Natural killer cell (primary cell): Measurements from ENCODE around the gene CD200R1L. TPM values are rescaled to one million over a fixed set of nuclear protein-coding genes. Genes with fewer than 3 reads are reported as not detected.

Experiments
- ATAC-seq, 3 donors: fragments of 150-1000 bp in 2 of 3; fragments of 200-7000 bp in 1 of 3; cut with Tn5 transposase; 1 replicate in 1 of 3; 2 replicates in 2 of 3; pipeline ENCODE4 v1.10.0; 2021; ENCODE audit warnings: mild to moderate bottlenecking in 2 of 3, moderate library complexity in 2 of 3
- DNase-seq, 2 donors: peaks; one replicate each; pipeline versions ENCODE4 v3.0.0 to v3.0.0-alpha.2; 2013 to 2021; ENCODE audit warnings: mixed read lengths in 1 of 2
- H3K27ac ChIP-seq: one replicate; pipeline ENCODE4 v1.5.1; 2013; ENCODE audit warnings: mild to moderate bottlenecking, low read length
- H3K27me3 ChIP-seq: one replicate; pipeline ENCODE4 v1.6.1; 2013; ENCODE audit warnings: low read length; ENCODE audit not compliant: control insufficient read depth, insufficient read depth
- H3K36me3 ChIP-seq: one replicate; pipeline ENCODE4 v1.6.1; 2013; ENCODE audit warnings: low read length; ENCODE audit not compliant: control insufficient read depth, insufficient read depth
- H3K4me1 ChIP-seq: one replicate; pipeline ENCODE4 v1.6.1; 2013; ENCODE audit warnings: low read length; ENCODE audit not compliant: control insufficient read depth, insufficient read depth
- H3K4me3 ChIP-seq: one replicate; pipeline ENCODE4 v1.5.1; 2013; ENCODE audit warnings: low read length
- H3K9me3 ChIP-seq: one replicate; pipeline ENCODE4 v1.6.1; 2013; ENCODE audit warnings: low read length; ENCODE audit not compliant: control insufficient read depth, insufficient read depth
- H3K27ac Mint-ChIP-seq, 2 donors: one replicate each; pipeline ENCODE4 v1.8.0; 2022; ENCODE audit warnings: mild to moderate bottlenecking in 2 of 2, mixed read lengths in 2 of 2, moderate library complexity in 1 of 2
- H3K27me3 Mint-ChIP-seq, 2 donors: one replicate each; pipeline ENCODE4 v1.8.0; 2022; ENCODE audit warnings: low read depth in 2 of 2, mixed read lengths in 2 of 2
- H3K36me3 Mint-ChIP-seq: one replicate; pipeline ENCODE4 v1.8.0; 2022; ENCODE audit warnings: mixed read lengths
- H3K4me1 Mint-ChIP-seq, 2 donors: one replicate each; pipeline ENCODE4 v1.8.0; 2022; ENCODE audit warnings: mixed read lengths in 2 of 2
- H3K4me3 Mint-ChIP-seq: one replicate; pipeline ENCODE4 v1.8.0; 2022; ENCODE audit warnings: mild to moderate bottlenecking, moderate library complexity, mixed read lengths
- H3K9me3 Mint-ChIP-seq, 2 donors: one replicate each; pipeline ENCODE4 v1.8.0; 2022; ENCODE audit warnings: mixed read lengths in 2 of 2
- WGBS: methylation state at CpG from one replicate; pipeline ENCODE4 v1.1.7; 2013; ENCODE audit warnings: missing lambda C conversion rate; ENCODE audit not compliant: insufficient coverage; 5-methylcytosine and 5-hydroxymethylcytosine counted together
- intact Hi-C: fragments of 100-400 bp; cut with micrococcal nuclease; formaldehyde crosslinking; loops from one replicate; pipeline ENCODE4 v1.14.2; 2022
- total RNA-seq, 4 donors: library from RNA; stranded (reverse); fragments of 120-200 nt in 1 of 4; gene quantifications; one replicate each; pipeline versions ENCODE4 v1.2.3 to v1.2.4, GENCODE V29; 2013 to 2022
- TF ChIP-seq, protein P1 (sequence below): fragments of 200-600 bp; IDR thresholded peaks from one replicate; pipeline ENCODE4 v1.8.0; 2022; ENCODE audit warnings: antibody characterized with exemption

Gene CD200R1L, protein sequence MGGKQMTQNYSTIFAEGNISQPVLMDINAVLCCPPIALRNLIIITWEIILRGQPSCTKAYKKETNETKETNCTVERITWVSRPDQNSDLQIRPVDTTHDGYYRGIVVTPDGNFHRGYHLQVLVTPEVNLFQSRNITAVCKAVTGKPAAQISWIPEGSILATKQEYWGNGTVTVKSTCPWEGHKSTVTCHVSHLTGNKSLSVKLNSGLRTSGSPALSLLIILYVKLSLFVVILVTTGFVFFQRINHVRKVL
- 1 to 10 TPM in 1 of 3 donors, not detected in 2; 1.3 TPM for total RNA-seq
- not detected for total RNA-seq (2013)

DNA sequence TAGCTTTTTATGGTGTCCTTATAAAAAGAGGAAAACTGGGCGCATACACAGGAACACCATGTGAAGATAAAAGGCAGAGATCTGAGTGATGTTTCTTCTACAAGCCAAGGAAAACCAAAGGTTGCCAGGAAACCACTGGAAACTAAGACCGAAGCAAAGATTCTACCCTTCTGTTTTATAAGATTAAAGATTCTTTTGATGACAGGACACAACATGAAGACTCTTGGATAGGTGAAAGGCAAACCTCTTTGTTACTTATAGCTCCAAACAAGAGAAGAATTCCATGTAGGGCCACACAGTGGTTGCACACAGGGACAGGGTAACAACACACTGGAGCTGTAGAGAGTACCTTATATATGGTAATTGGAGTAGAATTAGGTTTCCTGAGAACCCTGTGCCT lies at the start of gene CD200R1L:
CD200R1L (minus strand) TSS at position 101 of the 400 bp plus-strand sequence. CDS start 17,497 bp downstream, outside the sequence.
- Histone ChIP-seq H3K36me3 (no peaks in the 10 kb centered on the region), H3K4me3 (no peak within 1 kb of the TSS), H3K4me1 (peaks cover 17% of the 10 kb centered on the region), H3K27me3 (no peaks in the 10 kb centered on the region), H3K27ac (peak within 1 kb of the TSS; percentile 40), H3K9me3 (peaks cover 5% of the 10 kb centered on the region)
- Mint-ChIP-seq H3K9me3 (peaks cover 2 to 21% of the 10 kb centered on the region in 2 donors), H3K27me3 (no peaks in the 10 kb centered on the region), H3K4me3 (peak within 1 kb of the TSS; percentile 47), H3K4me1 (peaks cover 25 to 32% of the 10 kb centered on the region in 2 donors), H3K36me3 (peaks cover 26% of the 10 kb centered on the region), H3K27ac (peak within 1 kb of the TSS; percentile 36 to 77)
- ATAC-seq = no peak
- TF ChIP-seq, protein P1, sequence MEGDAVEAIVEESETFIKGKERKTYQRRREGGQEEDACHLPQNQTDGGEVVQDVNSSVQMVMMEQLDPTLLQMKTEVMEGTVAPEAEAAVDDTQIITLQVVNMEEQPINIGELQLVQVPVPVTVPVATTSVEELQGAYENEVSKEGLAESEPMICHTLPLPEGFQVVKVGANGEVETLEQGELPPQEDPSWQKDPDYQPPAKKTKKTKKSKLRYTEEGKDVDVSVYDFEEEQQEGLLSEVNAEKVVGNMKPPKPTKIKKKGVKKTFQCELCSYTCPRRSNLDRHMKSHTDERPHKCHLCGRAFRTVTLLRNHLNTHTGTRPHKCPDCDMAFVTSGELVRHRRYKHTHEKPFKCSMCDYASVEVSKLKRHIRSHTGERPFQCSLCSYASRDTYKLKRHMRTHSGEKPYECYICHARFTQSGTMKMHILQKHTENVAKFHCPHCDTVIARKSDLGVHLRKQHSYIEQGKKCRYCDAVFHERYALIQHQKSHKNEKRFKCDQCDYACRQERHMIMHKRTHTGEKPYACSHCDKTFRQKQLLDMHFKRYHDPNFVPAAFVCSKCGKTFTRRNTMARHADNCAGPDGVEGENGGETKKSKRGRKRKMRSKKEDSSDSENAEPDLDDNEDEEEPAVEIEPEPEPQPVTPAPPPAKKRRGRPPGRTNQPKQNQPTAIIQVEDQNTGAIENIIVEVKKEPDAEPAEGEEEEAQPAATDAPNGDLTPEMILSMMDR = no peak
- intact Hi-C loops = no loop called here
- no peak for DNase-seq
- 95% methylated on average over 2 of the region's 2 CpGs for WGBS

DNA sequence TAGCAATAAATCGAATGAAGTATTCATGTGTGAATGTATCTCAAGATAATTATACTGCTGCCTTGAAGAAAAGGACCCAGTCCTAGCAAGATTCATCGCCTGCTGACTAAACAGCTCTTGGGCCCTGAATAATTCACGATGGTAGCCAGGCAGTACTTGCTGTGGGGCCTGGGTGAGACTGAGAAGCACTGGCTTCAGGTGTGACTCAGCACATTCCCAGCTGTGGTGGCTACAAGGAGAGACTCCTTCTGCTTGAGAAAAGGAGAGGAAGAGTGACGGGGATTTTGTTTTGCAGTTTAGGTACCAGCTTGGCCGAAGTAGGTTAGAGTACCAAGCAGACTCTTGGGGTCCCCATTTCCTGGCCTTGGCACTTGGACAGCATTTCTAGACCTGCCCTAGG lies 47.6 kb upstream of the CD200R1L start:
- TF ChIP-seq, protein P1 = no peak
- Mint-ChIP-seq H3K36me3 (no peaks in the 10 kb centered on the region), H3K27me3 (peaks cover 6 to 19% of the 10 kb centered on the region in 2 donors), H3K4me3 (no peak overlapping the region), H3K4me1 (no peaks in the 10 kb centered on the region), H3K9me3 (no peaks in the 10 kb centered on the region), H3K27ac (no peak overlapping the region)
- intact Hi-C loops = no loop called here
- no peak overlapping the region for H3K4me3 ChIP-seq
- no peaks in the 10 kb centered on the region for H3K9me3 ChIP-seq
- H3K27ac ChIP-seq = no peak overlapping the region
- 82% methylated on average over 5 of the region's 5 CpGs for WGBS
- no peak for DNase-seq
- no peak for ATAC-seq
- H3K36me3 ChIP-seq = no peaks in the 10 kb centered on the region
- H3K4me1 ChIP-seq = no peaks in the 10 kb centered on the region
- H3K27me3 ChIP-seq = no peaks in the 10 kb centered on the region

DNA sequence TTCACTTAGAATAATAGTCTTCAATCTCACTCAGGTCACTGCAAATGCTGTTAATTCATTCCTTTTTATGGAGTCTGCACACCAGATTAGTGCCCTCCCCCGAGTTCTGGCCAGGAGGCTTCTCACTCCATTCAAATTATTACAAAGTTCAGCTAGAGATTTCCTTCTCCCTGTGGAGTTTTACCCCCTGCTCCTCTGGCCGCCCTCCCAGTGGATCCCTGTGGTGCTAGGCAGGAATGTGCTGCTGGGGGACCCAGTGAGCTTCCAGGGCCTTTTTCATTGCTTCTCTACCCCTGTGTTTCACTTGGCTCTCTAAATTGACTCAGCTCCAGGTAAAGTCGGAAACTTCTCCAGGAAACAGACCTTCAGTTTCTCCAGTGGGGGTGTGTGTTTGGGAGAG lies 42.7 kb upstream of the CD200R1L start:
- H3K4me3 Mint-ChIP-seq = no peak overlapping the region
- no peaks in the 10 kb centered on the region for H3K9me3 Mint-ChIP-seq
- H3K27ac ChIP-seq = no peak overlapping the region
- H3K4me1 ChIP-seq = no peaks in the 10 kb centered on the region
- H3K36me3 Mint-ChIP-seq = no peaks in the 10 kb centered on the region
- H3K9me3 ChIP-seq = no peaks in the 10 kb centered on the region
- TF ChIP-seq, protein P1 = no peak
- H3K4me3 ChIP-seq = no peak overlapping the region
- 87% methylated on average over 3 of the region's 3 CpGs for WGBS
- no peaks in the 10 kb centered on the region for H3K4me1 Mint-ChIP-seq
- H3K27me3 Mint-ChIP-seq = peaks cover 6 to 19% of the 10 kb centered on the region in 2 donors
- H3K27ac Mint-ChIP-seq = no peak overlapping the region
- no peaks in the 10 kb centered on the region for H3K27me3 ChIP-seq
- DNase-seq = no peak
- ATAC-seq = no peak
- no peaks in the 10 kb centered on the region for H3K36me3 ChIP-seq
- intact Hi-C loops = no loop called here
